H9 (cell line): Measurements from ENCODE around the gene KIT. TPM values are rescaled to one million over a fixed set of nuclear protein-coding genes. Genes with fewer than 3 reads are reported as not detected.

ENCODE experiments used
- DNase-seq: peaks from one replicate; pipeline ENCODE4 v3.0.0-alpha.2; 2017
- H2AFZ ChIP-seq: one replicate; pipeline ENCODE4 v1.6.1; 2013; ENCODE audit warnings: mild to moderate bottlenecking, low read length, control low read depth, moderate library complexity
- H2AK5ac ChIP-seq: 2 replicates; pipeline ENCODE4 v1.6.1; 2013; ENCODE audit warnings: low read length, control low read depth, mixed read lengths; ENCODE audit not compliant: insufficient read length
- H2BK120ac ChIP-seq: one replicate; pipeline ENCODE4 v1.6.1; 2013; ENCODE audit warnings: low read depth, mild to moderate bottlenecking, low read length, control low read depth, inconsistent platforms; ENCODE audit not compliant: poor library complexity, severe bottlenecking
- H2BK12ac ChIP-seq: 2 replicates; pipeline ENCODE4 v1.6.1; 2013; ENCODE audit warnings: low read length, control low read depth, mixed read lengths, low read depth; ENCODE audit not compliant: insufficient read length
- H2BK15ac ChIP-seq: 2 replicates; pipeline ENCODE4 v1.6.1; 2013; ENCODE audit warnings: low read depth, low read length, control low read depth
- H2BK20ac ChIP-seq: one replicate; pipeline ENCODE4 v1.6.1; 2013; ENCODE audit warnings: low read depth, mild to moderate bottlenecking, low read length, control low read depth, inconsistent platforms; ENCODE audit not compliant: poor library complexity, severe bottlenecking
- H2BK5ac ChIP-seq: 2 replicates; pipeline ENCODE4 v1.6.1; 2013; ENCODE audit warnings: low read length, control low read depth, mixed read lengths; ENCODE audit not compliant: insufficient read length
- H3K14ac ChIP-seq: 2 replicates; pipeline ENCODE4 v1.6.1; 2013; ENCODE audit warnings: low read length, control low read depth; ENCODE audit not compliant: insufficient read depth
- H3K18ac ChIP-seq: 2 replicates; pipeline ENCODE4 v1.6.1; 2013; ENCODE audit warnings: low read depth, mild to moderate bottlenecking, mixed read lengths, low read length, control low read depth; ENCODE audit not compliant: insufficient read length
- H3K23ac ChIP-seq: 2 replicates; pipeline ENCODE4 v1.6.1; 2013; ENCODE audit warnings: low read length, control low read depth, mixed read lengths, low read depth; ENCODE audit not compliant: insufficient read length
- H3K23me2 ChIP-seq: 2 replicates; pipeline ENCODE4 v1.6.1; 2013; ENCODE audit warnings: low read depth, mild to moderate bottlenecking, mixed read lengths, low read length, control low read depth; ENCODE audit not compliant: insufficient read length, poor library complexity, severe bottlenecking
- H3K27ac ChIP-seq: 2 replicates; pipeline ENCODE4 v1.5.1; 2013; ENCODE audit warnings: low read length, control low read depth, mixed read lengths, low read depth; ENCODE audit not compliant: insufficient read length
- H3K27me3 ChIP-seq: 2 replicates; pipeline ENCODE4 v1.6.1; 2013; ENCODE audit warnings: low read length, control low read depth, inconsistent platforms; ENCODE audit not compliant: insufficient read depth
- H3K4ac ChIP-seq: 2 replicates; pipeline ENCODE4 v1.6.1; 2013; ENCODE audit warnings: low read depth, mild to moderate bottlenecking, control low read depth, inconsistent platforms, low read length, moderate library complexity
- H3K4me1 ChIP-seq: 2 replicates; pipeline ENCODE4 v1.6.1; 2013; ENCODE audit warnings: low read length, control low read depth, inconsistent platforms; ENCODE audit not compliant: insufficient read depth
- H3K4me2 ChIP-seq: 2 replicates; pipeline ENCODE4 v1.6.1; 2013; ENCODE audit warnings: low read length, control low read depth, mixed read lengths; ENCODE audit not compliant: insufficient read length, insufficient read depth
- H3K56ac ChIP-seq: 2 replicates; pipeline ENCODE4 v1.6.1; 2013; ENCODE audit warnings: low read depth, mild to moderate bottlenecking, mixed read lengths, low read length, control low read depth; ENCODE audit not compliant: insufficient read length
- H3K79me1 ChIP-seq: 2 replicates; pipeline ENCODE4 v1.6.1; 2013; ENCODE audit warnings: low read depth, mild to moderate bottlenecking, moderate library complexity, low read length, control low read depth, inconsistent platforms; ENCODE audit not compliant: insufficient read depth, poor library complexity, severe bottlenecking
- H3K79me2 ChIP-seq: 2 replicates; pipeline ENCODE4 v1.6.1; 2013; ENCODE audit warnings: low read length, control low read depth, inconsistent platforms; ENCODE audit not compliant: insufficient read depth
- H3K9ac ChIP-seq: 2 replicates; pipeline ENCODE4 v1.6.1; 2013; ENCODE audit warnings: low read length, control low read depth, mixed read lengths; ENCODE audit not compliant: insufficient read length; ENCODE audit errors: extremely low read depth
- H3K9me3 ChIP-seq: one replicate; pipeline ENCODE4 v1.6.1; 2013; ENCODE audit warnings: low read depth, low read length, inconsistent platforms; ENCODE audit not compliant: control insufficient read depth
- H3T11ph ChIP-seq: one replicate; pipeline ENCODE4 v1.6.1; 2013; ENCODE audit warnings: mild to moderate bottlenecking, low read length, control low read depth, inconsistent platforms
- H4K20me1 ChIP-seq: one replicate; pipeline ENCODE4 v1.6.1; 2013; ENCODE audit not compliant: control insufficient read depth, insufficient read length, insufficient read depth
- H4K5ac ChIP-seq: 2 replicates; pipeline ENCODE4 v1.6.1; 2013; ENCODE audit warnings: low read depth, mild to moderate bottlenecking, mixed read lengths, low read length, control low read depth; ENCODE audit not compliant: insufficient read length
- H4K8ac ChIP-seq: replicated peaks from 2 replicates; pipeline ENCODE4 v1.6.1; 2013; ENCODE audit warnings: low read length, control low read depth, mixed read lengths, low read depth; ENCODE audit not compliant: insufficient read length
- H4K91ac ChIP-seq: 2 replicates; pipeline ENCODE4 v1.6.1; 2013; ENCODE audit warnings: low read depth, mild to moderate bottlenecking, moderate library complexity, mixed read lengths, low read length, control low read depth; ENCODE audit not compliant: insufficient read length
- H3K27ac Mint-ChIP-seq, 3 experiments: 2 replicates in 2 of 3; 3 replicates in 1 of 3; pipeline ENCODE4 v1.8.0; 2020 to 2021; ENCODE audit warnings: mixed read lengths in 3 of 3, mild to moderate bottlenecking in 1 of 3, moderate library complexity in 1 of 3
- H3K27me3 Mint-ChIP-seq: 2 replicates; pipeline ENCODE4 v1.8.0; 2021; ENCODE audit warnings: low read depth, mild to moderate bottlenecking, moderate library complexity, mixed read lengths
- H3K36me3 Mint-ChIP-seq, 3 experiments: 2 replicates in 2 of 3; 3 replicates in 1 of 3; pipeline ENCODE4 v1.8.0; 2020 to 2021; ENCODE audit warnings: low read depth in 3 of 3, mixed read lengths in 3 of 3; ENCODE audit not compliant: insufficient read depth in 1 of 3
- H3K4me1 Mint-ChIP-seq, 2 experiments: 2 replicates each; pipeline ENCODE4 v1.8.0; 2020; ENCODE audit warnings: mixed read lengths in 2 of 2
- H3K4me3 Mint-ChIP-seq, 2 experiments: 2 replicates in 1 of 2; 3 replicates in 1 of 2; pipeline ENCODE4 v1.8.0; 2020 to 2021; ENCODE audit warnings: mild to moderate bottlenecking in 2 of 2, mixed read lengths in 2 of 2, moderate library complexity in 1 of 2
- H3K9me3 Mint-ChIP-seq, 2 experiments: 2 replicates in 1 of 2; 3 replicates in 1 of 2; pipeline ENCODE4 v1.8.0; 2020; ENCODE audit warnings: mild to moderate bottlenecking in 2 of 2, mixed read lengths in 2 of 2, moderate library complexity in 1 of 2
- WGBS: extraction: QIAGEN DNeasy Blood & Tissue Kit; methylation state at CpG from one replicate; pipeline ENCODE4 v1.1.7; 2013; ENCODE audit warnings: missing lambda C conversion rate, low lambda C conversion rate, mixed read lengths; ENCODE audit not compliant: insufficient read length; ENCODE audit errors: extremely low coverage; 5-methylcytosine and 5-hydroxymethylcytosine counted together
- total RNA-seq: library from RNA; stranded (reverse); gene quantifications from 2 replicates; pipeline ENCODE4 v1.2.1, GENCODE V29; 2021
- TF ChIP-seq, protein P1 (sequence below): fragments of 200-600 bp; sonication (generic); conservative IDR thresholded peaks from 3 replicates; pipeline ENCODE4 v1.8.0; 2021; ENCODE audit warnings: antibody characterized with exemption, mild to moderate bottlenecking

Gene KIT
- total RNA-seq, 1 experiment from 2014 or later: 6.7 TPM

DNA sequence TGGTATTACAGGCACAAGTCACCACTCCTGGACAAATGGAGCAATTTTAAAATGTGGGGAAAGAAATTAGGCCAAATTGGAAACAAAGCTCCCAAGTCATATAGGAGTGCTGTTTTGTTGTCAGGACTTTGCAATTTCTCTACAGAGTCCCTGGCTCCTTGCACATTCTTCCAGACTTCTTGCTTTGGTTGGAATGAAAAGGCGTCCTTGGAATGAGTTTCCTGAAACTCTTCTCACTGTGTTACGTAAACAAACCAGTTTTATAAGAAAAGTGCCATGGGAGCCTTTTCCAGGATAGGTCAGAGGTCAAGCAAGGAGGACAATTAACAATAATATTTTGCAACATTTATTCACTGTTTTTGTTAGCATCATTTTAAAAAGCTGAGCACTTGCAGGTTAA is 32.4 kb upstream of the KIT start:
- TF ChIP-seq, protein P1, sequence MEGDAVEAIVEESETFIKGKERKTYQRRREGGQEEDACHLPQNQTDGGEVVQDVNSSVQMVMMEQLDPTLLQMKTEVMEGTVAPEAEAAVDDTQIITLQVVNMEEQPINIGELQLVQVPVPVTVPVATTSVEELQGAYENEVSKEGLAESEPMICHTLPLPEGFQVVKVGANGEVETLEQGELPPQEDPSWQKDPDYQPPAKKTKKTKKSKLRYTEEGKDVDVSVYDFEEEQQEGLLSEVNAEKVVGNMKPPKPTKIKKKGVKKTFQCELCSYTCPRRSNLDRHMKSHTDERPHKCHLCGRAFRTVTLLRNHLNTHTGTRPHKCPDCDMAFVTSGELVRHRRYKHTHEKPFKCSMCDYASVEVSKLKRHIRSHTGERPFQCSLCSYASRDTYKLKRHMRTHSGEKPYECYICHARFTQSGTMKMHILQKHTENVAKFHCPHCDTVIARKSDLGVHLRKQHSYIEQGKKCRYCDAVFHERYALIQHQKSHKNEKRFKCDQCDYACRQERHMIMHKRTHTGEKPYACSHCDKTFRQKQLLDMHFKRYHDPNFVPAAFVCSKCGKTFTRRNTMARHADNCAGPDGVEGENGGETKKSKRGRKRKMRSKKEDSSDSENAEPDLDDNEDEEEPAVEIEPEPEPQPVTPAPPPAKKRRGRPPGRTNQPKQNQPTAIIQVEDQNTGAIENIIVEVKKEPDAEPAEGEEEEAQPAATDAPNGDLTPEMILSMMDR: no peak
- DNase-seq: no peak
- Histone ChIP-seq H2BK5ac (no peak overlapping the region), H3K23me2 (no peaks in the 10 kb centered on the region), H3K56ac (no peak overlapping the region), H3K23ac (no peak overlapping the region), H4K5ac (no peak overlapping the region), H2BK120ac (no peak overlapping the region), H3T11ph (no peak overlapping the region), H4K20me1 (no peaks in the 10 kb centered on the region), H3K9me3 (no peaks in the 10 kb centered on the region), H2BK15ac (no peak overlapping the region), H3K79me2 (no peaks in the 10 kb centered on the region), H2AK5ac (no peak overlapping the region), H2BK12ac (no peak overlapping the region), H3K27me3 (no peaks in the 10 kb centered on the region), H2AFZ (no peak overlapping the region), H4K8ac (no peak overlapping the region), H3K18ac (no peak overlapping the region), H2BK20ac (no peak overlapping the region), H3K4ac (no peak overlapping the region), H3K4me1 (no peaks in the 10 kb centered on the region), H3K14ac (no peak overlapping the region), H3K9ac (no peak overlapping the region), H3K79me1 (no peaks in the 10 kb centered on the region), H4K91ac (no peak overlapping the region), H3K4me2 (no peak overlapping the region), H3K27ac (no peak overlapping the region)
- no peak overlapping the region; a peak in 1 of 7 replicates for H3K27ac Mint-ChIP-seq
- no peaks in the 10 kb centered on the region for H3K9me3 Mint-ChIP-seq
- no peak overlapping the region for H3K4me3 Mint-ChIP-seq
- WGBS: no CpG with 5 or more reads among the region's 2 CpGs
- H3K4me1 Mint-ChIP-seq: peaks cover 4 to 8% of the 10 kb centered on the region in 2 experiments; a peak in 3 of 4 replicates
- no peaks in the 10 kb centered on the region for H3K36me3 Mint-ChIP-seq
- H3K27me3 Mint-ChIP-seq: peaks cover 6% of the 10 kb centered on the region
